Right cardiac atrium (tissue), 5 donors: ENCODE data around the gene HSPG2. TPM values are rescaled to one million over a fixed set of nuclear protein-coding genes. Genes with fewer than 3 reads are reported as not detected.

Experiments used
- ATAC-seq, 2 donors: fragments of 200-7000 bp; cut with Tn5 transposase; one replicate each; pipeline versions ENCODE4 v1.8.0 to v1.9.1; 2020; ENCODE audit warnings: moderate library complexity in 2 of 2, mild to moderate bottlenecking in 1 of 2
- DNase-seq, 3 donors: peaks; one replicate each; pipeline ENCODE4 v3.0.0-alpha.2; 2020
- H3K27ac ChIP-seq: one replicate; pipeline ENCODE4 v1.5.1; 2013; ENCODE audit warnings: mild to moderate bottlenecking, low read length, control low read depth, moderate library complexity
- H3K27me3 ChIP-seq: one replicate; pipeline ENCODE4 v1.6.1; 2013; ENCODE audit not compliant: control insufficient read depth, insufficient read depth
- H3K4me1 ChIP-seq: one replicate; pipeline ENCODE4 v1.6.1; 2013; ENCODE audit warnings: low read length; ENCODE audit not compliant: control insufficient read depth, insufficient read depth
- H3K4me3 ChIP-seq: one replicate; pipeline ENCODE4 v1.5.1; 2013; ENCODE audit warnings: low read length, control low read depth
- H3K9me3 ChIP-seq: one replicate; pipeline ENCODE4 v1.6.1; 2013; ENCODE audit warnings: low read length; ENCODE audit not compliant: control insufficient read depth
- WGBS: extraction: QIAGEN DNeasy Blood & Tissue Kit; methylation state at CpG from one replicate; pipeline ENCODE4 v1.1.7; 2013; 5-methylcytosine and 5-hydroxymethylcytosine counted together
- intact Hi-C, 4 donors: fragments of 100-400 bp; cut with DNase I; formaldehyde crosslinking; loops; one replicate each; pipeline versions ENCODE4 v1.11.0 to v1.14.0; 2022 to 2023
- polyA plus RNA-seq: library from polyadenylated mRNA; stranded (reverse); fragments of 200-250 nt; gene quantifications from one replicate; pipeline ENCODE4 v1.2.3, GENCODE V29; 2013
- total RNA-seq, 4 donors: library from RNA; stranded (reverse); fragmentation: NEBNext Ultra II Directional; extraction: Animal tissue kit (Norgen Biotek cat#: 25700); gene quantifications; one replicate each; pipeline ENCODE4 v1.2.1, GENCODE V29; 2021
- donor health status: healthy with polysubstance abuse.
- donor health status: DM: no; HTN: yes; CAD: no.
- donor health status: DM: no; HTN: no; CAD: no.
- donor health status: DM: no; HTN: yes; CAD: no; lungs with severe emphysema.
- donor health status: DM: yes; HTN: yes; CAD: no.

Gene HSPG2
- total and polyA plus RNA-seq, 5 donors: 257 to 659 (median 459) TPM

DNA sequence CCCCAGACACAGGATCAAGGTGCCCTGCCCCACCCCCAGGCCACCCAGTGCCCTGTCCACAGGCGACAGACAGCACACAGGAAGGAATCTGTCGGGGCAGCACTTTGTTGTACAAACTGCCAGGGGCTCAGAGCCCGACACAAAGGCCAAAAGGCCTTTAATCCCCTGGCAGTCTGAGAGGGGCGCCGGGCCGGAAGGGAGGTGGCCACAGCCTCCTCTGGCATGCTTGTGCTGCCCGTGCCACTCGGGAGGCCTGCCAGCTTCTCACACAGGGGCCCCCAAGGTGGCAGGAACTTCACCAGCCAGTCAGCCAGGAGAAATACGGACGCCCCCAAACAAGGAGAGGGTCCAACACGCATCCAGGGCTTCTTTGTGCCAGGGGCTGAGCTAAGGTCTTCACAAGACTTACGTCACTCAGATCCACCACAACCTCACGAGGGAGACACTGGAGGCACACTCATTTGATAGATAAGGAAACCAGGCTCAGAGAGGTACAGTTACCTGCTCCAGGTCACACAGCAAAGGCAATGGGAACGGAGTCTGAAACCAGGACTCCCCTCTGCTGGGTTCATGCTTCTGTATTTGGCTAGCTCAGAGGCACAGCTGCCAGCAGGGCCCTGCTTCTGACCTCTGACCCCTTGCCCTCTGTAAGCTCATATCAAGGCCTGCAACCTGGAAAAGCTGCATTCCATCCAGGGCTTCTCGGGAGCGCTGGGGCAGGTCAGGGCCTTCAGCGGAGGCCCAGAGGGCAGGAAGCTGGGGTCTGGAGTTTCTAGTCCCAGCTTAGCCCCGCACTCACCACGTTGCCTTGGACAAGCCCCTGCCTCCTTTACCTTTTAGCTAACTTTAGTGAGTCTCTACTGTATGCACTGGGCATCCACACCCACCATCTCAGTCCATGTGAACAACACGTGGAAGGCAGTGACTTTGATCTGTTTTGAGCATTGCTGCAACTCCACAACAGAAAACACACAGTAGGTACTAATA, 34.8 kb downstream of the HSPG2 start:
- intact Hi-C loops: no loop called here
- H3K9me3 ChIP-seq: no peaks in the 10 kb centered on the region
- WGBS: 36% methylated on average over 20 of the region's 20 CpGs
- no peak overlapping the region for H3K4me3 ChIP-seq
- H3K27ac ChIP-seq: peak overlapping the region; percentile 52
- H3K4me1 ChIP-seq: peaks cover 65% of the 10 kb centered on the region
- ATAC-seq (no peak), DNase-seq (peak; percentile 54 to 80 (median 78))
- no peaks in the 10 kb centered on the region for H3K27me3 ChIP-seq

DNA sequence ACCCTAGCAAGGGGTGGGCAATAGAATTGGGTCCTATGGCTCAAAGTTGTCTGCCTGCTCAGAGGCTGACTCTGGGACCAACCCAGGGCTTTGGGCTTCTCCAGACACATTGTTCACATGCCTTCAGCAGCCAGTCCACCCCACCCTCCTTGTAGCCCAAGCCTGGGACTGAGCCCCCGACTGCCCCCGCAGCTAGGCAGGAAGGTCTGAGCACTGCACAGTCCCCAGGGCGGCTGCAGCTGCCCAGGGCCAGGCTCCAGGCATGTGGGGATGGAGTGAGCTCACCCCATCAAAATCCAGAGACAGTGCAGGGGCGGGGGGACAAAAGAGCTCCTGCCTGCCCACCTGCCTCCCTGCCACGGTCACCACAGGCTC, 35.6 kb downstream of the HSPG2 start:
- peak; percentile 3 to 10 for ATAC-seq

DNA sequence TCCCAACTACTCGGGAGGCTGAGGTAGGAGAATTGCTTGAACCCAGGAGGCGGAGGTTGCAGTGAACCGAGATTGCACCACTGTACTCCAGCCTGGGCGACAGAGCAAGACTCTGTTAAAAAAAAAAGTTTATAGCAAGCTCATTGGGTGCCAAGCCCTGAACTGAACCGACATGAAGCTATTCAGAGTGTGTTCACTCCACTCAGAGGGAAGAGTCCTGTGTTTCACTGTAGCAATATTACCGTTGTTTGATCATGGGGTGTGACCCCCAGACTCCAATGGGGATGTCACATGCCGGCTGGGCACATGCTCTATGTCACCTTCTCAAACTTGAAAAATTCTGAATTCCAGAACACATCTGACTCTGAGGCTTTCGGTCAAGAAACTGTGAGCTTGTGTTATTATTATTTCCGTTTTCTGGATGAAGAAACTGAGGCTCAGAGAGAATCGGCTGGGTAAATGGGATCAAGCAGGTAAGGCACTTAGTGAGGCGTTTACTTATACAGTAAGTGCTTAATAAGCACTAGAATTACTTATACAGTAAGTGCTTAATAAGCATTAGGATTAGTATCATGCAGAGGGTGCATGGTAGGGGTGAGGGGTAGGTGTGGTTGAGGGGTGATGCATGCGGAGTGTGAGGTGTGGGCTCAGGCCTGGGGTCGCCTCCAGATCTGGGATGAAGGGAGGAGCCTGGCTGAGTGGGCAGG, 36.2 kb downstream of the HSPG2 start:
- 59% methylated on average over 13 of the region's 13 CpGs for WGBS
- no peaks in the 10 kb centered on the region for H3K9me3 ChIP-seq
- H3K27me3 ChIP-seq: no peaks in the 10 kb centered on the region
- ATAC-seq: no peak
- no peak overlapping the region for H3K4me3 ChIP-seq
- peaks cover 64% of the 10 kb centered on the region for H3K4me1 ChIP-seq
- peak in 2 of 3 donors; percentile 14 to 46 for DNase-seq
- peak overlapping the region; percentile 83 for H3K27ac ChIP-seq
- intact Hi-C loops: no loop called here

More for the DNA sequence above, 35.6 kb downstream of the HSPG2 start:
- peak overlapping the region; percentile 52 for H3K27ac ChIP-seq
- 17% methylated on average over 5 of the region's 5 CpGs for WGBS
- intact Hi-C loops: no loop called here
- peak; percentile 68 to 88 (median 86) for DNase-seq
- no peaks in the 10 kb centered on the region for H3K27me3 ChIP-seq
- peaks cover 65% of the 10 kb centered on the region for H3K4me1 ChIP-seq
- no peak overlapping the region for H3K4me3 ChIP-seq
- no peaks in the 10 kb centered on the region for H3K9me3 ChIP-seq

DNA sequence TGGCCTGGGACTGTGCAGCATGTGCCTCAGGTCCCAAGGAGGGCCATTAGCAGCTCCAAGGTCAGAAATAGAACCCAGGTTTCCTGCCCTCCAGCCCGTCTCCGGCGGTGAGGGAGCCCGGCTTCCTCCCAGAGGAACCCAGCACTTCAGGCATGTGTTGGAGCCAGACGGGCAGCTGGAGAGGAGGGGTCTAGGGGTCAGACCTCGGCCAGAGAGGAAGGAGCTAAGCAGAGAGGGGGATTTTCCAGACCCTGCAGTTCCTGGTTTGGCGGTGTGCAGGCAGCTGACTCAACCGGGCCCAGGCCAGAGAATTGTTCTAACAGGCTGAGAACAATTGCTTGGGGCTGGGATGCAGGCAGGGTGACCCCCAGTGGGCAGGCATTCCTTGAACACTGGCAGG, 37.1 kb downstream of the HSPG2 start:
- Histone ChIP-seq H3K4me1 (peaks cover 65% of the 10 kb centered on the region), H3K9me3 (no peaks in the 10 kb centered on the region), H3K4me3 (no peak overlapping the region), H3K27ac (peak overlapping the region; percentile 83), H3K27me3 (no peaks in the 10 kb centered on the region)
- intact Hi-C loops: loop anchor here in 2 of 4 donors (5.0 to 10.0 kb wide), 2 partner anchors 37 to 45 kb away; partner anchors contain the start of gene HSPG2 (in 1 of the 2)
- ATAC-seq (peak in 1 of 2 donors; percentile 1), DNase-seq (peak in 2 of 3 donors; percentile 73 to 78)
- WGBS: 19% methylated on average over 8 of the region's 8 CpGs

DNA sequence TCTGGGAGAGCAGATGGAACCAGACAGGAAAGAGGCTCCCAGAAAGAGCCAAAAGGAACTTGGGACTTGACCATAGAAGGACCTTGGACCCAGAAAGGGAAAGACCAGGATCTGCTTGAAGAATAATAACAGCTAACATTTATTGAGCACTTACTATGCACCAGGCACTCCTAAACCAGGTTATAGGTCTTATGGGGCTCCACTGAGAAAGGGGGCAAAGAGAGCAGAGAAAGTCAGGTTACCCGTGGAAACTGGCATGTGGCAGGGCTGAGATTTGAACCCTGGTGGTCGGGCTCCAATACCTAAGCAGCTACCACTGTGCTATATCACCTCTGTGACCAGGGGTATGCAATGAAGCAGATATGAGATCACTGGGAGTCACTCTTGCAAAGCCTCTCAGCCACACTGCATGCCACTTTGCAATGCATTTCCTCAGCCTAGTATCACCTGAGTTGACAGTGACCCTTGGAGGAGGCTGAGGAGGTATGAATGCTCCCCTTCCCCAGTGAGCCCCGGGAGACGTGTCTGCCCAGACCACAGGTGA, 37.8 kb downstream of the HSPG2 start:
- peak overlapping the region; percentile 95 for H3K27ac ChIP-seq
- 67% methylated on average over 4 of the region's 4 CpGs for WGBS
- intact Hi-C loops: loop anchor here in 2 of 4 donors (5.0 to 10.0 kb wide), 2 partner anchors 38 to 45 kb away; partner anchors contain the start of gene HSPG2 (in 1 of the 2)
- H3K9me3 ChIP-seq: no peaks in the 10 kb centered on the region
- no peak for ATAC-seq
- DNase-seq: no peak
- H3K4me1 ChIP-seq: peaks cover 61% of the 10 kb centered on the region
- no peaks in the 10 kb centered on the region for H3K27me3 ChIP-seq
- H3K4me3 ChIP-seq: no peak overlapping the region

DNA sequence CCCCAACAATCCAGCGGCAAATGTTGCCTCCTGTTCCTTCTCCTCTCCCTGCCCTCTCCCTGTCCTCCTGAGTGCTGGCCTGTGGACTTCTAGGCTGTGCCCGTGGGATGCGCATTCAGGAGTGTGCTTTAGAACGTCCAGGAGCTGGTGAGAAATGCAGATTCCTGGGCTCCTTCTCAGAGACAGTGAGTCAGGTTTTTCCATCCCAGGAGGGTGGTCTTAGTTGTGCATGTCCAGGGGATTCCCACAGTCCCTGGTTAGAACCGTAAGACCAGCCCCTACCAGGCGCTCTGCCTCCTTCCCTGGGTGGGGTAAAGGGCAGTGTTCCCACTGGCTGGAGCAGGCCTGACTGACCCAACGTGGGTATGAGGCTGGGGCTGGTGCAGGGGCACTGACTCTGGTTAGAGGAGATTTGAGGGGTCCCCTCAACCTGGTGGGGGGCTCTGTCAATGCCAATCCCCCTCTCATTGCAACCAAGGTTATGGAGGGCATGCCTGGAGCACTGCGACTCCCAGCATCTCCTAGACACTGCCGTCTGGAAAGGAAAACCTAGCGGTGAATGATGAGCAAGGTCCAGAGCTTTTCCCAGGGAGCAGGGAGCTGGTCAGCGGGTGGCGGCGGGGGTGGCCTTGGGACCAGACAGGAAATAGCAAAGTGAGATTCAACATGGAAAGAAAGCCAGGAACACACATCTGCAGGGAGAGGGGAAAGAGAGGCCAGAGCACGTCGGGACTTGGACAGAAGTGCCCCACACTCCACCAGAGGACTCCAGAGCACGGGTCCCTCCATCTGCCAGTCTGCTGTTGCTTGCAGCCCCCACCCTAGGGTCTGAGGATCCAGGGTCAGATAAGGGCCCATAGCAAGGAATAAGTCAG, 38.5 kb downstream of the HSPG2 start:
- Histone ChIP-seq H3K4me3 (no peak overlapping the region), H3K27me3 (no peaks in the 10 kb centered on the region), H3K9me3 (no peaks in the 10 kb centered on the region), H3K4me1 (peaks cover 59% of the 10 kb centered on the region), H3K27ac (peak overlapping the region; percentile 95)
- WGBS: 42% methylated on average over 16 of the region's 16 CpGs
- intact Hi-C loops: loop anchor here in 2 of 4 donors (5.0 to 10.0 kb wide), 2 partner anchors 39 to 46 kb away; partner anchors contain the start of gene HSPG2 (in 1 of the 2)
- DNase-seq (peak in 2 of 3 donors; percentile 71 to 75), ATAC-seq (no peak)

DNA sequence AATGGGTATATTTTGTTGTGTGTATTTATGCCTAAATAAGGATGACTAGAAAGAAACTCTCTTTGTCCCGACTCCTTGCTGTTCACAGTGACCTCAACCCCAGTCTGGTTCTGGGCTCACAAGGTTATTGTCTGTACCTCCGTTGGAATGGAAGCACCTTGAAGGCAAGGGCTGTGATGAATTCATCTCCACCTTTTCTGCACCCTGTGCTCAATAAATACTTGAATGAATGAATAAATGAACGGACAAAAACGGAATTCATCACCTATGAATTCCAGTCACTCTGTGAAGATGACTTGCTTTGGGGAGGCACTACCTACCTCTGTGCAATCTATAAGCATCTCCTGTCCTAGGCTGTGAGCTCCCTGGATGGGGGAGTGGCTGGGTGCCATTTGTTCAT, 39.3 kb downstream of the HSPG2 start:
- ATAC-seq (no peak), DNase-seq (no peak)
- intact Hi-C loops: loop anchor here in 2 of 4 donors (5.0 to 10.0 kb wide), 2 partner anchors 39 to 47 kb away; partner anchors contain the start of gene HSPG2 (in 1 of the 2)
- Histone ChIP-seq H3K27me3 (no peaks in the 10 kb centered on the region), H3K4me1 (peaks cover 59% of the 10 kb centered on the region), H3K4me3 (no peak overlapping the region), H3K9me3 (no peaks in the 10 kb centered on the region), H3K27ac (peak overlapping the region; percentile 95)
- 76% methylated on average over 4 of the region's 4 CpGs for WGBS

DNA sequence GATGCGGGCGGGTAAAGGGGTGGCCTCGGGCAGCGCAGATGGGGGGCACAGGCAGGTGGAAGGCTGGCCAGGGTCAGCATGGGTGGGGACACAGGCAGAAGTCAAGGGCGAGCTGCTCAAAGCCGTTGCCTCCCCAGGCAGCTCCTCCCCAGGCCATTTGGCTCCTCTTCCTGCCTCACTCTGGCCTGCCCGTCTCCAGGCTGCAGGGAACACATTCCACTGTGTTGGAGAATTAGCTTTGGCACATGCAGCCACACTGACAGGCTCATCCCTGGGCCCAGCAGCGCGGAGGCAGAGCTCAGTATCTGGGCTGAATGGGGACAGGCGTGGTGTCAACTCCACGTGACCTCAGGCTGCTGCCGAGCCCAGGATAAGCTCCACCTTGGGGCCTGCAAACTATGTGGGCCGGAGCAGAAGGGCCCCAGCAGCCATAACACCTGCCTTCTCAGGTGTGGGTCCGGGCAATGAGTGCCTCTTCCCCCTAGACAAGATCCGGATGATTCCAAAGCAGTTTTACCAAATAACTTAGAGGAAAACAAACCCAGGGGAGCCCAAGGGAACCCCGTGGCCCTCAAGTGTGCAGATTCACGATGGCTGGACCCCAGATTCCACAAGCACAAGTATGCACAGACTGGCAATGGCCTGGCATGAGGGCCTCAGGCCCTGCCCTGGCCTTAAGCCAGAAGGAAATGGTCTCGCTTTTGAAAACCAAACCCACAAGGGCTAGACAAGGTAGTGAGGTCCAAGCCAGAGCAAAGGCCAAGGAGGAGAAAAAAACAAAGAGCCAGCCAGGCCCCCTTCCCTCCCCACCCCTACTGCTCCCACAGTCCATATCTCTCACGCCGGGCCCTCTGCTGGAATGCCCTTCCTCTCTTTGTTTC, 40.2 kb downstream of the HSPG2 start:
- peak overlapping the region; percentile 95 for H3K27ac ChIP-seq
- H3K4me1 ChIP-seq: peaks cover 50% of the 10 kb centered on the region
- no peak overlapping the region for H3K4me3 ChIP-seq
- 24% methylated on average over 20 of the region's 20 CpGs for WGBS
- peak; percentile 87 to 94 (median 93) for DNase-seq
- no peaks in the 10 kb centered on the region for H3K9me3 ChIP-seq
- H3K27me3 ChIP-seq: no peaks in the 10 kb centered on the region
- intact Hi-C loops: loop anchor here in 2 of 4 donors (5.0 to 10.0 kb wide), 2 partner anchors 40 to 48 kb away; partner anchors contain the start of gene HSPG2 (in 1 of the 2)
- ATAC-seq: peak; percentile 81 to 88

DNA sequence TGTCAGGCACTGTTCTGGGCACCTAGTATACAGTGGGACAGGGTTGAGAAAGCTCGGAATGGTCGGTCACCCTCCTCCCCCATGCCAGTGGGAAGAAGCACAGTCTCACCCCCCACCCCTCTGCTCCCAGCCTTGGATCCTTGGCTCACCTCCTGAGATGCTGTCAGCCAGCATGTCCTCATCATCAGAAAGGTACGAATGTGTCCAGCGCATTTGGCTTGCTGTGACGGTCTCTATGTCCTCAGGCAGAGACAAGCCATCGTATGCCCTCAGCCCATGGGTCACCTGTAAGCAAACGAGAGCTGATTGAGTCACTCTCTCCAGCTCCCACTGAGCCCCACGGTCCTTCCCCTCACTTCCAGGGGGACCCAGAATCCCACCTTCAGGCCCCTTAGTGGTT, 41.1 kb downstream of the HSPG2 start:
- H3K9me3 ChIP-seq: no peaks in the 10 kb centered on the region
- peak overlapping the region; percentile 95 for H3K27ac ChIP-seq
- 53% methylated on average over 8 of the region's 8 CpGs for WGBS
- H3K4me1 ChIP-seq: peaks cover 41% of the 10 kb centered on the region
- DNase-seq: peak in 2 of 3 donors; percentile 36 to 58
- intact Hi-C loops: loop anchor here in 2 of 4 donors (5.0 to 10.0 kb wide), 2 partner anchors 41 to 49 kb away; partner anchors contain the start of gene HSPG2 (in 1 of the 2)
- H3K4me3 ChIP-seq: no peak overlapping the region
- no peaks in the 10 kb centered on the region for H3K27me3 ChIP-seq
- ATAC-seq: peak in 1 of 2 donors; percentile 0
